ENCODE results near the gene AHCY. TPM values are rescaled to one million over a fixed set of nuclear protein-coding genes. Genes with fewer than 3 reads are reported as not detected.
"Not testable (repeated sequence)": the region's sequence is repeated elsewhere in the genome, so short reads cannot be mapped to it uniquely, and the experiment has no call there.

The AHCY gene
- total RNA-seq, 1 donor from 2014 or later, result 165 TPM

- Mint-ChIP-seq H3K4me3 (ENCODE audit: unreplicated experiment) (no peak overlapping the region), H3K4me1 (ENCODE audit: unreplicated experiment) (peaks cover 18% of the 10 kb centered on the region), H3K36me3 (ENCODE audit: low read depth, unreplicated experiment) (peaks cover 14% of the 10 kb centered on the region), H3K27me3 (ENCODE audit: unreplicated experiment) (peaks cover 12% of the 10 kb centered on the region), H3K27ac (ENCODE audit: unreplicated experiment) (no peak overlapping the region), H3K9me3 (ENCODE audit: unreplicated experiment) (no peaks in the 10 kb centered on the region)
- DNase-seq (ENCODE audit: low spot score), result no peak
- no peak for TF ChIP-seq CTCF (IDR thresholded peaks at IDR 0.05; ENCODE audit: unreplicated experiment)
These were observed 2.8 kb downstream of the AHCY start for GRCh38 chr20:34300256-34300806.

- no peak for TF ChIP-seq CTCF (IDR thresholded peaks at IDR 0.05; ENCODE audit: unreplicated experiment)
- Mint-ChIP-seq H3K4me1 (ENCODE audit: unreplicated experiment) (peaks cover 18% of the 10 kb centered on the region), H3K36me3 (ENCODE audit: low read depth, unreplicated experiment) (peaks cover 14% of the 10 kb centered on the region), H3K27ac (ENCODE audit: unreplicated experiment) (no peak overlapping the region), H3K4me3 (ENCODE audit: unreplicated experiment) (no peak overlapping the region), H3K9me3 (ENCODE audit: unreplicated experiment) (no peaks in the 10 kb centered on the region), H3K27me3 (ENCODE audit: unreplicated experiment) (peaks cover 12% of the 10 kb centered on the region)
- DNase-seq (ENCODE audit: low spot score), result no peak
These were observed 3.4 kb downstream of the AHCY start for GRCh38 chr20:34299556-34300255.

GRCh38 chr20:34298294-34298784 is 4.8 kb downstream of the AHCY start:
- TF ChIP-seq CTCF (IDR thresholded peaks at IDR 0.05; ENCODE audit: unreplicated experiment), result peak; percentile 42
- peaks cover 28% of the 10 kb centered on the region for H3K36me3 Mint-ChIP-seq (ENCODE audit: low read depth, unreplicated experiment)
- H3K9me3 Mint-ChIP-seq (ENCODE audit: unreplicated experiment), result not testable (repeated sequence)

GRCh38 chr20:34296468-34296867 is 6.7 kb downstream of the AHCY start:
- peaks cover 9% of the 10 kb centered on the region for H3K27me3 Mint-ChIP-seq (ENCODE audit: unreplicated experiment)
- no peaks in the 10 kb centered on the region for H3K9me3 Mint-ChIP-seq (ENCODE audit: unreplicated experiment)
- peaks cover 22% of the 10 kb centered on the region for H3K4me1 Mint-ChIP-seq (ENCODE audit: unreplicated experiment)
- no peak for TF ChIP-seq CTCF (IDR thresholded peaks at IDR 0.05; ENCODE audit: unreplicated experiment)
- DNase-seq (ENCODE audit: low spot score), result no peak
- H3K36me3 Mint-ChIP-seq (ENCODE audit: low read depth, unreplicated experiment), result peaks cover 36% of the 10 kb centered on the region
- H3K27ac Mint-ChIP-seq (ENCODE audit: unreplicated experiment), result no peak overlapping the region
- no peak overlapping the region for H3K4me3 Mint-ChIP-seq (ENCODE audit: unreplicated experiment)

More at GRCh38 chr20:34298294-34298784, 4.8 kb downstream of the AHCY start:
- H3K4me3 Mint-ChIP-seq (ENCODE audit: unreplicated experiment); H3K27ac Mint-ChIP-seq (ENCODE audit: unreplicated experiment); DNase-seq (ENCODE audit: low spot score): not testable (repeated sequence)
- H3K4me1 Mint-ChIP-seq (ENCODE audit: unreplicated experiment), result peaks cover 29% of the 10 kb centered on the region
- peaks cover 11% of the 10 kb centered on the region for H3K27me3 Mint-ChIP-seq (ENCODE audit: unreplicated experiment)

GRCh38 chr20:34295284-34295683 is 7.9 kb downstream of the AHCY start:
- Mint-ChIP-seq H3K36me3 (ENCODE audit: low read depth, unreplicated experiment) (peaks cover 47% of the 10 kb centered on the region), H3K27ac (ENCODE audit: unreplicated experiment) (no peak overlapping the region), H3K27me3 (ENCODE audit: unreplicated experiment) (peaks cover 13% of the 10 kb centered on the region), H3K4me3 (ENCODE audit: unreplicated experiment) (peak overlapping the region; percentile 31), H3K9me3 (ENCODE audit: unreplicated experiment) (no peaks in the 10 kb centered on the region), H3K4me1 (ENCODE audit: unreplicated experiment) (peaks cover 18% of the 10 kb centered on the region)
- DNase-seq (ENCODE audit: low spot score), result no peak
- no peak for TF ChIP-seq CTCF (IDR thresholded peaks at IDR 0.05; ENCODE audit: unreplicated experiment)

All from endothelial cell (in vitro differentiated cells).